AG09319 (cell line): Measurements from ENCODE around the gene GALNT1.

Experiments
- DNase-seq: peaks from one replicate; pipeline ENCODE4 v3.0.0-alpha.2; 2010; ENCODE audit warnings: low read depth; ENCODE audit errors: extremely low read depth
- TF ChIP-seq, protein P1 (sequence below): IDR thresholded peaks from 2 replicates; pipeline ENCODE4 v1.5.1; 2011; ENCODE audit warnings: low read depth, mild to moderate bottlenecking, inconsistent platforms, low read length, moderate library complexity

The GALNT1 gene

GRCh38 chr18:35618289-35618688 lies 36.7 kb downstream of the GALNT1 start:
- TF ChIP-seq, protein P1, sequence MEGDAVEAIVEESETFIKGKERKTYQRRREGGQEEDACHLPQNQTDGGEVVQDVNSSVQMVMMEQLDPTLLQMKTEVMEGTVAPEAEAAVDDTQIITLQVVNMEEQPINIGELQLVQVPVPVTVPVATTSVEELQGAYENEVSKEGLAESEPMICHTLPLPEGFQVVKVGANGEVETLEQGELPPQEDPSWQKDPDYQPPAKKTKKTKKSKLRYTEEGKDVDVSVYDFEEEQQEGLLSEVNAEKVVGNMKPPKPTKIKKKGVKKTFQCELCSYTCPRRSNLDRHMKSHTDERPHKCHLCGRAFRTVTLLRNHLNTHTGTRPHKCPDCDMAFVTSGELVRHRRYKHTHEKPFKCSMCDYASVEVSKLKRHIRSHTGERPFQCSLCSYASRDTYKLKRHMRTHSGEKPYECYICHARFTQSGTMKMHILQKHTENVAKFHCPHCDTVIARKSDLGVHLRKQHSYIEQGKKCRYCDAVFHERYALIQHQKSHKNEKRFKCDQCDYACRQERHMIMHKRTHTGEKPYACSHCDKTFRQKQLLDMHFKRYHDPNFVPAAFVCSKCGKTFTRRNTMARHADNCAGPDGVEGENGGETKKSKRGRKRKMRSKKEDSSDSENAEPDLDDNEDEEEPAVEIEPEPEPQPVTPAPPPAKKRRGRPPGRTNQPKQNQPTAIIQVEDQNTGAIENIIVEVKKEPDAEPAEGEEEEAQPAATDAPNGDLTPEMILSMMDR = no peak
- DNase-seq = no peak

DNA sequence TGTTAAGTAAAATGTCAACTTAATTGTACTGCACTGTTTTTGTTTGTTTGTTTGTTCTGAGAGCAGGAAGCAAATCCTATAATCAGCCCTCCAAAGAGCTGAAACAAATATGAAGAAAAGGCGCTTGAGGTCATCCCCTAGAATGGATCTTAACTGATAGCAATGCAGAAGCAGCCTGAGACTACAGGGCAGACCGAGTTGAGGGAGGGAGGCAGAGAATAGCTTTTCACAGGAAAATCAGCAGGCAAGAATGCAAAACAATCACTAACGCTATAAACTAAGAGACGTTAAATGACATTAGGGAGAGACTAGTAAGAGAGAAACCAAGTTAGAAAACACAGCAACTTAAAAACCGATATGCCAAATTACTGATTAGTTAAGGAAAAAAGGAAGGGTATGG lies 37.2 kb downstream of the GALNT1 start:
- DNase-seq = no peak
- TF ChIP-seq, protein P1 = no peak

DNA sequence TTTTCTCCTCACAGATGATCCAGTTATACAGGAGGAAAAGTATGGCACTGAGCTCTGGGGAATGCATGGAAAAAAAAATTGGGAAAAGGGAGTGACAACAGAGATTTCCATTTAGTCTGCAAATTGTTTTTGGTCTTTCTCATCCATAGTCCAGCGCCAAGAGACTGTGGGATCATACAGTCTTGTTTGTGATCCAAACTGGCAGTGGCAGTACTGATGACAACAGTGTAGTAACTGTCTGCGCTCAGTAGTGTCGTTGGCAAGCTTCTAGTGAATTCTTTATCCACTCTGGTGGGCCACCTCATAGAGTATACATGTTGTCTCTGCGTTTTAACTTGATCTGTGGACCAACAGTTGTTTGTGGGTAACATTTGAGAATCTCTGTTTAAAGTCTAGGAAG lies 37.9 kb downstream of the GALNT1 start:
- DNase-seq = no peak
- TF ChIP-seq, protein P1 = no peak

- no peak for DNase-seq
- TF ChIP-seq, protein P1 = no peak
These were observed 38.4 kb downstream of the GALNT1 start for GRCh38 chr18:35619941-35620340.

DNA sequence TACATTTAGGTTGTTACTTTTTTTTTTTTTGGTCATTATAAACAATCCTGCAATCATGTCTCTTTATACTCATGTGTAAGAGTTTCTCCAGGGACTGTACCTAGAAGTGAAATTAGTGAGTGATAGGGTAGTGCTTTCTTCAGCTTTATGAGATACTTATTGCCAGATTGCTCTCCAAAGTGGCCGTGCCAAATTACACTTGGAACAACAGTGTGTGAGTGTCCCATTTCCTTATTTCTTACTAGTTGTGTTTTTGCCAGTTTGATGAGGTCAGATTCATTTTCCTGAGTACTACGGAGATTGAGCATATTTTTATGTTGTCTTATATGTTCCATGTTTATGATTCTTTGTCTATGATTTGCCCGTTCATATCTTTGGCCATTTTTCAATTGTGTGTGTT lies 39.2 kb downstream of the GALNT1 start:
- no peak for DNase-seq
- TF ChIP-seq, protein P1 = no peak

GRCh38 chr18:35623255-35623654 lies 41.7 kb downstream of the GALNT1 start:
- TF ChIP-seq, protein P1 = no peak
- DNase-seq = no peak

DNA sequence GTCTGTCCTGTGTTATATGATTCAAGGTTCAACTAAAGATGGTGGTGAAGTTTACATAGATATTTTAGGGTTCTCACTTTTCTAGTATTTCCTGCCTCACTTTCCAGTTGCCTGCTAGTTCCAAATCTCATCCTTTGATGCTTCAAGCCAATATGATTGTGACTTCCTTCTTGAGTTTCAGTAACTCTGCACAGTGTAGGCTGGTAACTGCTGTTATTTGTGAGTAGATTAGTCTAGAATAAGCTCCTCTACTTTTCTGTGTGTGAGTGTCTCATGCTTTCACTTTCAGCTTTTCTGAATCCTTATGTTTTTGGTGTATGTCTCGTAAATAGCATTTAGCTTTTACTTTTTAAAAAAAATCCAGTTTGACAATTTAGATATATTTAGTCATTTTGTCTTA lies 42.6 kb downstream of the GALNT1 start:
- no peak for DNase-seq
- TF ChIP-seq, protein P1 = no peak
